Measurements from ENCODE around the gene DENND2A. TPM values are rescaled to one million over a fixed set of nuclear protein-coding genes. Genes with fewer than 3 reads are reported as not detected.
"Not testable (repeated sequence)": the region's sequence is repeated elsewhere in the genome, so short reads cannot be mapped to it uniquely, and the experiment has no call there.

The DENND2A gene
- total and polyA plus RNA-seq, 5 donors, result 8.7 to 16.6 (median 12.1) TPM

DNA sequence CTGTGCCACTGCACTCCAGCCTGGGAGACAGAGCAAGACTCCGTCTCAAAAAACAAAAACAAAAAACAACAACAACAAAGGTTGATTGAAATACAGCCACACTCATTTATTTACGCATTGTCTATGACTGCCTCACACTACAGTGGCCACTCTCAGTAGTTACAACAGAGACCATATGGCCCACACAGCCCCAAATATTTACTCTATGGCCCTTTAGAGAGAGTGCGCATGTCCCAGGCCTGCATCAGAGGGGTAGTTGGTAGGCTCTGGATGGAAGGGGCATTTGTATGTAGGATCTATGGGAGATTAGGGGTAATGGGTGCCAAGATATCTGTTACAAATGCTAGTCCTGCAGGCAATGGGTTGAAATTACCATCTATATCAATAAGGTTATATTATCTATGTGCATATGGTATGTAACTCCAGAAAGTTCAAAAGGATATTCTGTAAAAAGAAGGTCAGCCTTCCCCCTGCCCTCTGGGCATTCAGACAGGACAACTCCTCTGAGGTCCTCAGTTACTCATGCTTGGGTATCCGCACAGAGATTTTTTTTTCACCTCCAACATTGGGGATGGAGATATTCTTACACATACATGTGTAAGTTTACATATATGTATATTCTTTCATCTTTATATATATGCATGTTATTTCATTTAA lies 56.3 kb downstream of the DENND2A start:
- DNase-seq, result no peak
- no peak for ATAC-seq
- Histone ChIP-seq H3K4me3 (ENCODE audit: low read length) (no peak overlapping the region), H3K27ac (ENCODE audit: low read length) (no peak overlapping the region), H3K4me1 (ENCODE audit: control insufficient read depth, insufficient read depth, low read length) (no peaks in the 10 kb centered on the region), H3K27me3 (ENCODE audit: control insufficient read depth, insufficient read depth) (no peaks in the 10 kb centered on the region), H3K9me3 (ENCODE audit: control insufficient read depth, low read length) (no peaks in the 10 kb centered on the region)
- intact Hi-C loops (cut with DNase I), result loop anchor here in 1 of 4 donors (10.0 kb wide), 1 partner anchor 50 kb away; no protein-coding TSS in a partner anchor
- 98% methylated on average over 4 of the region's 4 CpGs for WGBS

- Histone ChIP-seq H3K4me1 (ENCODE audit: control insufficient read depth, insufficient read depth, low read length) (no peaks in the 10 kb centered on the region), H3K27ac (ENCODE audit: low read length) (no peak overlapping the region), H3K9me3 (ENCODE audit: control insufficient read depth, low read length) (no peaks in the 10 kb centered on the region), H3K4me3 (ENCODE audit: low read length) (no peak overlapping the region), H3K27me3 (ENCODE audit: control insufficient read depth, insufficient read depth) (no peaks in the 10 kb centered on the region)
- DNase-seq (no peak), ATAC-seq (no peak)
- intact Hi-C loops (cut with DNase I), result loop anchor here in 1 of 4 donors (10.0 kb wide), 1 partner anchor 47 kb away; no protein-coding TSS in a partner anchor
- WGBS, result 85% methylated on average over 10 of the region's 10 CpGs
Observed at GRCh38 chr7:140581411-140581810, 59.2 kb downstream of the DENND2A start.

DNA sequence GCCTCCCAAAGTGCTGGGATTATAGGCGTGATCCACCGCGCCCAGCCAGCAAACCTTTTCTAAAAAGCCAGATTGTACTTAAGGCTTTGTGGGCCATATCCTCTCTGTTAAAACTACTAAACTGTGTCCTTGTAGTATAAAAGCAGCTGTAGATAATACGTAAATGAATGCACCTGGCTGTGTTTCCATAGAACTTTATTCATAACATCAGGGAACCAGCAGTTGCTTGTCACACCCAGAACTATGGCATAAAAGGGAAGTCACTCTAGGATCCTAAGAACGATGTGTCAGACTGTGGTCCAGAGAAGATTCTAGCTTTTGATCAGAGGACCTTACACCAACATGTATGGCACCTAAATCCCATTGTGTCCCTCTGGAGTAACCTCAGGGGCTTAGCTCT lies 63.0 kb downstream of the DENND2A start:
- no peaks in the 10 kb centered on the region for H3K27me3 ChIP-seq (ENCODE audit: control insufficient read depth, insufficient read depth)
- no peak for ATAC-seq
- H3K27ac ChIP-seq (ENCODE audit: low read length), result no peak overlapping the region
- no peak overlapping the region for H3K4me3 ChIP-seq (ENCODE audit: low read length)
- intact Hi-C loops (cut with DNase I), result no loop called here
- DNase-seq, result no peak
- H3K4me1 ChIP-seq (ENCODE audit: control insufficient read depth, insufficient read depth, low read length), result no peaks in the 10 kb centered on the region
- 95% methylated on average over 5 of the region's 5 CpGs for WGBS
- H3K9me3 ChIP-seq (ENCODE audit: control insufficient read depth, low read length), result no peaks in the 10 kb centered on the region

GRCh38 chr7:140576589-140576988 lies 64.0 kb downstream of the DENND2A start:
- WGBS, result 61% methylated on average over 1 of the region's 1 CpG

GRCh38 chr7:140571538-140572122 lies 69.0 kb downstream of the DENND2A start:
- intact Hi-C loops (cut with DNase I), result no loop called here
- DNase-seq, result no peak
- 73% methylated on average over 5 of the region's 5 CpGs for WGBS
- Histone ChIP-seq H3K27me3 (ENCODE audit: control insufficient read depth, insufficient read depth) (no peaks in the 10 kb centered on the region), H3K4me1 (ENCODE audit: control insufficient read depth, insufficient read depth, low read length) (peaks cover 8% of the 10 kb centered on the region), H3K4me3 (ENCODE audit: low read length) (no peak overlapping the region), H3K27ac (ENCODE audit: low read length) (no peak overlapping the region), H3K9me3 (ENCODE audit: control insufficient read depth, low read length) (no peaks in the 10 kb centered on the region)
- no peak for ATAC-seq

More at GRCh38 chr7:140576589-140576988, 64.0 kb downstream of the DENND2A start:
- ATAC-seq (no peak), DNase-seq (no peak)
- Histone ChIP-seq H3K27me3 (ENCODE audit: control insufficient read depth, insufficient read depth) (no peaks in the 10 kb centered on the region), H3K4me3 (ENCODE audit: low read length) (no peak overlapping the region), H3K27ac (ENCODE audit: low read length) (no peak overlapping the region), H3K9me3 (ENCODE audit: control insufficient read depth, low read length) (no peaks in the 10 kb centered on the region), H3K4me1 (ENCODE audit: control insufficient read depth, insufficient read depth, low read length) (no peaks in the 10 kb centered on the region)
- intact Hi-C loops (cut with DNase I), result no loop called here

DNA sequence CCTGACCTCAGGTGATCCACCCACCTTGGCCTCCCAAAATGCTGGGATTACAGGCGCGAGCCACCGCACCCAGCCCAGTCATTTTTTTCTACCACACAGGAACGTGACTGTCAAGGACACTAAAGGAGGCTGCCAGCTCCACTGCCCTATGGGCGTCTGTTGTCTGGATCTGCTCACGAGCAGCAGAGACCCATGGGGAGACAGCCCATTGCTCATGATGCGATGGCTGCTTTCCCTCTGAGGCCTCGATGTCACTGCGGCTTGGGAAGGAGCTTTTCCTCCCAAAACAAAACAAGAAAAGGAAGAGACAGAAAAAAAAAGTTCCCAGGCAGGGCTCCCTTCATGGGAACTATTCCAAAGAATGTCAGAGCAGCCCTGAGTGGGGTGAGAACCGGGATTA lies 70.5 kb downstream of the DENND2A start:
- ATAC-seq (peak in 1 of 2 donors; percentile 3), DNase-seq (no peak)
- no peak overlapping the region for H3K4me3 ChIP-seq (ENCODE audit: low read length)
- H3K27ac ChIP-seq (ENCODE audit: low read length), result no peak overlapping the region
- intact Hi-C loops (cut with DNase I), result no loop called here
- H3K4me1 ChIP-seq (ENCODE audit: control insufficient read depth, insufficient read depth, low read length), result peaks cover 8% of the 10 kb centered on the region
- H3K9me3 ChIP-seq (ENCODE audit: control insufficient read depth, low read length), result no peaks in the 10 kb centered on the region
- H3K27me3 ChIP-seq (ENCODE audit: control insufficient read depth, insufficient read depth), result no peaks in the 10 kb centered on the region
- 65% methylated on average over 10 of the region's 10 CpGs for WGBS

- 56% methylated on average over 17 of the region's 17 CpGs for WGBS
- H3K27ac ChIP-seq (ENCODE audit: low read length), result peak overlapping the region; percentile 20
- H3K9me3 ChIP-seq (ENCODE audit: control insufficient read depth, low read length), result no peaks in the 10 kb centered on the region
- peak in 2 of 3 donors; percentile 68 to 80 for DNase-seq
- peak in 1 of 2 donors; percentile 41 for ATAC-seq
- no peak overlapping the region for H3K4me3 ChIP-seq (ENCODE audit: low read length)
- no peaks in the 10 kb centered on the region for H3K27me3 ChIP-seq (ENCODE audit: control insufficient read depth, insufficient read depth)
- peaks cover 8% of the 10 kb centered on the region for H3K4me1 ChIP-seq (ENCODE audit: control insufficient read depth, insufficient read depth, low read length)
- intact Hi-C loops (cut with DNase I), result no loop called here
Observed at GRCh38 chr7:140568021-140568813, 72.4 kb downstream of the DENND2A start.

- H3K27ac ChIP-seq (ENCODE audit: low read length); intact Hi-C loops (cut with DNase I); H3K9me3 ChIP-seq (ENCODE audit: control insufficient read depth, low read length); DNase-seq; H3K27me3 ChIP-seq (ENCODE audit: control insufficient read depth, insufficient read depth); ATAC-seq; H3K4me3 ChIP-seq (ENCODE audit: low read length); H3K4me1 ChIP-seq (ENCODE audit: control insufficient read depth, insufficient read depth, low read length): not testable (repeated sequence)
- 87% methylated on average over 6 of the region's 6 CpGs for WGBS
Observed at GRCh38 chr7:140566186-140566585, 74.4 kb downstream of the DENND2A start.

GRCh38 chr7:140565761-140566160 lies 74.9 kb downstream of the DENND2A start:
- intact Hi-C loops (cut with DNase I); H3K27me3 ChIP-seq (ENCODE audit: control insufficient read depth, insufficient read depth); H3K27ac ChIP-seq (ENCODE audit: low read length); H3K9me3 ChIP-seq (ENCODE audit: control insufficient read depth, low read length); H3K4me3 ChIP-seq (ENCODE audit: low read length); DNase-seq; ATAC-seq; H3K4me1 ChIP-seq (ENCODE audit: control insufficient read depth, insufficient read depth, low read length): not testable (repeated sequence)
- WGBS, result 82% methylated on average over 5 of the region's 5 CpGs

DNA sequence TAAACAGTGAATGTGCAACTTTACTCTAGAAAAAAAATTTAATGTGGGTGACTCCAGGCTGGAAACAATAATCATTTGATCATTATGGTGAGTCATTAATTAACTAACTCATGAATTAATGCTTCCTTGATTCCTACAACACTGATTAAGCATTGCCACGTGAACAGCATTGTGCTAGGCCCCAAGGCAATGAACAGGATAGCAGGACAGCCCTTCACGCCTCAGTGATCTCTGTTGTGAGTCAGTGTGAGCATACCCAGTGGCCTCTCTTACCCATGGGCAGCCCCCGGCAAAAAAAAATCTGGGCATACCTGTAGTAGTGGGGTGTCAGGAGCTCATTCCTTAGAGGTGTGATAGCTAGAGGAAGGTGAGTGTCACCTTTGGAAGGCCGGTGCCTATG lies 76.0 kb downstream of the DENND2A start:
- peaks cover 8% of the 10 kb centered on the region for H3K4me1 ChIP-seq (ENCODE audit: control insufficient read depth, insufficient read depth, low read length)
- intact Hi-C loops (cut with DNase I), result no loop called here
- no peaks in the 10 kb centered on the region for H3K9me3 ChIP-seq (ENCODE audit: control insufficient read depth, low read length)
- H3K4me3 ChIP-seq (ENCODE audit: low read length), result no peak overlapping the region
- 87% methylated on average over 4 of the region's 4 CpGs for WGBS
- no peaks in the 10 kb centered on the region for H3K27me3 ChIP-seq (ENCODE audit: control insufficient read depth, insufficient read depth)
- no peak overlapping the region for H3K27ac ChIP-seq (ENCODE audit: low read length)
- no peak for ATAC-seq
- no peak for DNase-seq

DNA sequence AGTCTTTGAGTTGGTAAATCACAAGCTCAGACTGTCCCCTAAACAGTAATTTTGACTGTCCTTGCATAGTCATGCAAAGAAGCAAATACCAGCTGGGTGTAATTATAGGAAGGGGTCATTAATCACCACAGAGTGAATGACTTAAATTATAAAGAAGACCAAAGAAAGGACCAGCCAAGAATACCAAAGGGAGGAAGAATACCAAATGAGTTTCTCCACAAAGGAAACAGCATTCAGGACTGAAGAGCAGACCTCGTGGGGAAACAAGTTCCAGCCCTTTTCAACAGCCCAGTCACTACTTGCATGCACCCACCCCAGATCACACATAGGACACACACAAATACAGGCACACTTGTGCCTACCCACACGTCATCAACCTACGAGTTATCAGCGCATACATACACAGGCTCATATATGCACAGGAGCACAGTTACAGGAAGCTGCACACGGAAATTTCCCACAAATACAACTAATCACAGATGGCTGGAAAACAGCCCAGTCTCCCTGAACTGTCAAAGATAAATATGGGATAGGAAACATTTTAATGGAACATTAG lies 77.6 kb downstream of the DENND2A start:
- H3K27ac ChIP-seq (ENCODE audit: low read length), result no peak overlapping the region
- intact Hi-C loops (cut with DNase I), result no loop called here
- DNase-seq, result no peak

More for the DNA sequence above, 77.6 kb downstream of the DENND2A start:
- WGBS, result 59% methylated on average over 5 of the region's 5 CpGs
- Histone ChIP-seq H3K4me3 (ENCODE audit: low read length) (no peak overlapping the region), H3K4me1 (ENCODE audit: control insufficient read depth, insufficient read depth, low read length) (peaks cover 6% of the 10 kb centered on the region), H3K27me3 (ENCODE audit: control insufficient read depth, insufficient read depth) (no peaks in the 10 kb centered on the region), H3K9me3 (ENCODE audit: control insufficient read depth, low read length) (no peaks in the 10 kb centered on the region)
- ATAC-seq, result no peak
